WI38 (cell line): ENCODE measurements around the gene C1orf146.
"Not testable (repeated sequence)": the region's sequence is repeated elsewhere in the genome, so short reads cannot be mapped to it uniquely, and the experiment has no call there.

Experiments
- H3K4me3 ChIP-seq: 2 replicates; pipeline ENCODE4 v1.5.1; 2011; ENCODE audit warnings: low read depth, mild to moderate bottlenecking, control low read depth, low read length
- TF ChIP-seq, protein P1 (sequence below): IDR thresholded peaks from 2 replicates; pipeline ENCODE4 v1.5.1; 2012; ENCODE audit warnings: low read depth, mild to moderate bottlenecking, control low read depth, low read length

Gene C1orf146

DNA sequence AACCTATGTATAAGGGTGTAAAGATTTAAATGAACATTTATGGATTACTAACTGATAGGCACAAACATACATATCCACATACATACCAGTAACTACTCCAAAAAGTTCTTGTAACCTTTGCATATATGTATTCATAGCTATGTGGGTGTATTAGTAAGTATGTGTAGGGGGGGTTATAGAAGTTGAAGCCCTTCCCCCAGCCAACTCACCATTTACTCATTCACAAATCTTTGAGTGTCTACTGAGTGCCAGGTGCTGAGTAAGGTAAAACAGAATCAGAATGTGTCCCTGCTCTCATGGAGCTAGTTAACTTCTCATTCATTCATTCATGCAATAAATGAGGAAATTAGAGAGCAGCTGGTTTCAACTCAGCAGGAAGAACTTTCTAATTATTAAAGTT lies 1.3 kb downstream of the C1orf146 start:
- TF ChIP-seq, protein P1, sequence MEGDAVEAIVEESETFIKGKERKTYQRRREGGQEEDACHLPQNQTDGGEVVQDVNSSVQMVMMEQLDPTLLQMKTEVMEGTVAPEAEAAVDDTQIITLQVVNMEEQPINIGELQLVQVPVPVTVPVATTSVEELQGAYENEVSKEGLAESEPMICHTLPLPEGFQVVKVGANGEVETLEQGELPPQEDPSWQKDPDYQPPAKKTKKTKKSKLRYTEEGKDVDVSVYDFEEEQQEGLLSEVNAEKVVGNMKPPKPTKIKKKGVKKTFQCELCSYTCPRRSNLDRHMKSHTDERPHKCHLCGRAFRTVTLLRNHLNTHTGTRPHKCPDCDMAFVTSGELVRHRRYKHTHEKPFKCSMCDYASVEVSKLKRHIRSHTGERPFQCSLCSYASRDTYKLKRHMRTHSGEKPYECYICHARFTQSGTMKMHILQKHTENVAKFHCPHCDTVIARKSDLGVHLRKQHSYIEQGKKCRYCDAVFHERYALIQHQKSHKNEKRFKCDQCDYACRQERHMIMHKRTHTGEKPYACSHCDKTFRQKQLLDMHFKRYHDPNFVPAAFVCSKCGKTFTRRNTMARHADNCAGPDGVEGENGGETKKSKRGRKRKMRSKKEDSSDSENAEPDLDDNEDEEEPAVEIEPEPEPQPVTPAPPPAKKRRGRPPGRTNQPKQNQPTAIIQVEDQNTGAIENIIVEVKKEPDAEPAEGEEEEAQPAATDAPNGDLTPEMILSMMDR = no peak

DNA sequence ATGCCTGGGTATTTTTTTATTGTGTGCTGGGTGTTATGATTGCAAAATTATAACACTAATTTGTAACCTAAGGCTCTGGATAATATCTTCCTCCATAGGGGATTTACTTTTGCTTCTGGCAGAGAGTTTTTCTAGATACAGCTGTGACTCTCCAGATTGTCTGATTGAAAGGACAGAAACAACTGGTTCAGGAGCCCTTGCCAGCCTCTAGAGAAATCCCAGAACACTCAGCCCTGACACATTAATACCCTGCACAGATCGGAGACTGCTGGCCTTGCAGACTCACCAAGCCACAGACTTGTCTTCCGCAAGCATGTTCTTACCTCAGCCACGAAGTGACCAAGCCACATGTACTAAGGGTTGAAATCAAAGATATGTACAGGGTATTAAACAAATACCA lies 10.7 kb downstream of the C1orf146 start:
- H3K4me3 ChIP-seq = no peak overlapping the region
- TF ChIP-seq, protein P1 = no peak

More for the DNA sequence above, 1.3 kb downstream of the C1orf146 start:
- no peak overlapping the region for H3K4me3 ChIP-seq

DNA sequence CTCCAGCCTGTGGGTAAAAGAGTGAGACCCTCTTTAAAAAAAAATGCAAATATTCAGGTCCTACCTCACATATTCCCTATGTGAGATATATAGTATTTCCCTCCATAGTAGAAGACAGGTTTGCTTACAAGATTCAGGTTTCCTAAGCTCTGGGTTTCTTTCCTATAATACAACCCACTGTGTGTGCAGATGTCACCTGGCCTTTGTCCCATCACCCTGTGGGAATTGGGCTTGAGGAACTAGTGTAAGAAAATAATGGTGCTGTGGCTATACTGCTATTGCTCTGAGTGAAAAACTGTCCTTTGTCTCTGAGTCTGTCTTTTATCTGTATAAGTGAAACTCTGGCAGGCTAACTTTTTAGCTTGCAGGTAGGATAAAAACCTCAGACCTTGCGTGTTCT lies 13.0 kb downstream of the C1orf146 start:
- TF ChIP-seq, protein P1 = no peak
- H3K4me3 ChIP-seq = no peak overlapping the region

DNA sequence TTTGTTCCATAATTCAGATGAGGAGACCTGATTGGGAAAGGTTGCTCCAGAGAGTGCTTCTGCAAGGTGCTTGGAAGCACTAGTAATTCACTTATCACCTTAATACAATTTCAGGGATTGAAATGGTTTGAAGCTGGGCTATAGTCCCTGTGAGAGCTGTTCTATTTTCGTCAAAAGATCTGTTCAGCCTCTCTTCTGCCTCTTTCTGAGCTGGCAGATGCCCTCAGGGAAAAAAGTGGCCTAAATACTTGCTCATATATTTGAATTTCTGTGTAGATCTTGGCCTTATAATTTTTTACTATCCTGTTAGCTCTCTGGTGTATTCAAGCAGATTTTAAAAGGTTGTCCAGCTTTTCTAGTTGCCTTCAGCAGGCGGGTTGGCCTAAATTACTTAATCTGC lies 22.3 kb downstream of the C1orf146 start:
- no peak overlapping the region for H3K4me3 ChIP-seq
- TF ChIP-seq, protein P1 = no peak

DNA sequence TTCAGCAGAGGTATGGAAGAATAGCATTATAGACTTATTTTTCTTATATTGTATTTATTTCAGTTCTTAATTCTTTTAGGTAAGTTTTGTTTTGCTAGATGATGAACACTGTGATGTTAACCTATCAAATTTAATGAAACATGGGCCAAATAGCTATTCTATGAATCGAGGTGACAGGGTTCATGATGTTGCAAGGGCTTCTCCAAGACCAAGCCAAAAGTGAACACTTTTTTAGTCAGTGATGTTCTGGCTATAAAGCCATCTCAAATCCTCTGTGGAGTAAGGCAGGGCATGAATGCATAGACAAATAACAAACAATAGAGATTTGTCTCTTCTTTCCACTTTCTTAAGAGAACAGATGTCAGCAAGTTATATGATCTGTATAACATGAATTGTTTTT lies 26.7 kb downstream of the C1orf146 start:
- TF ChIP-seq, protein P1 = no peak

DNA sequence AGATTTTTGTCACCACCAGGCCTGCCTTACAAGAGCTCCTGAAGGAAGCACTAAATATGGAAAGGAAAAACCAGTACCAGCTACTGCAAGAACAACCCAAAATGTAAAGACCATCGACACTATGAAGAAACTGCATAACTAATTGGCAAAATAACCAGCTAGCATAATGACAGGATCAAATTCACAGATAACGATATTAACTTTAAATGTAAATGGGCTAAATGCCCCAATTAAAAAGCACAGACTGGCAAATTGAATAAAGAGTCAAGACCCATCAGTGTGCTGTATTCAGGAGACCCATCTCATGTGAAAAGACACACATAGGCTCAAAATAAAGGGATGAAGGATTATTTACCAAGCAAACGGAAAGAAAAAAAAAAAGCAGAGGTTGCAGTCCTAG lies 37.0 kb downstream of the C1orf146 start:
- not testable (repeated sequence) for H3K4me3 ChIP-seq

More for the DNA sequence above, 26.7 kb downstream of the C1orf146 start:
- no peak overlapping the region for H3K4me3 ChIP-seq

DNA sequence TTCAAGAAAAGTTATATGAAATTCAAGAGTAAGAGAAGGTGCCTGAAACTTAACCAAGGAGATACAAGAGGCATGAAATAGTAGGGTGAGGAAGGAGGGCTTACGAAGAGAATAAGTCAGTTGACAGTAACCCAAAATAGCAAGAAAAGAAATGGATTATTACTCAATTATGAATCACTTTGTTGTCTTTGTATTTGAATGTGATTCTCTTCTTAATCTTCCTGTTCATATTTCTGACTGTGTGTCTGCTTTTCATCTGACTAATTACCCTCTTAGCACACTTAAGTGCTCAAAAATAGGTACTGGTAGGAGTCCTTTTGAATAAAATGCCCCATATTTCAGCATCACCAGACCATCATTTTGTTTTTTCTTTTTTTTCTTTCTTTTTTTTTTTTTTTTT lies 41.6 kb downstream of the C1orf146 start:
- TF ChIP-seq, protein P1 = no peak
- H3K4me3 ChIP-seq = no peak overlapping the region

DNA sequence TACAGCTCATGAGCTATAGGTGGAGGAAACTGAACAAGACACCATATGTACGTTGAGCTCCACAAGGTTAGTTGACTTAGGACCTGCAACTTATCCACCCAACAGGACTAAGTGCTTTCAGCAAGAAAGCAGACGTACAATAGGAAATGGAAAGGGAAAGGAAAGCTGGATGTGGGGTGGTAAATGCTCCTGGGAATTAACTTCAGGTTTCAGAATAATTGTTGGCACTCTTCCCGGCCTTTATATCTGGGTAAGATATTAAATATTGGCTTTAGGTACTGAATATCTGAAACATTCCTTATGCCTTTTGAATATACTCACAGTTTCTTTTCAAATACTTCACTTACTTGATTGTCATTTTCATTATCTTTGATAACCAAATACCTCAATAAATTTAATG lies 44.8 kb downstream of the C1orf146 start:
- TF ChIP-seq, protein P1 = no peak
- no peak overlapping the region for H3K4me3 ChIP-seq
